ENCODE data around the gene MPP7.

The MPP7 gene

GRCh38 chr10:28273343-28273742 lies 29.5 kb downstream of the MPP7 start:
- no peak for DNase-seq

GRCh38 chr10:28269842-28270456 lies 32.9 kb downstream of the MPP7 start:
- DNase-seq = no peak

GRCh38 chr10:28266449-28267224 lies 36.2 kb downstream of the MPP7 start:
- DNase-seq = no peak

GRCh38 chr10:28263136-28263857 lies 39.6 kb downstream of the MPP7 start:
- no peak for DNase-seq

GRCh38 chr10:28256776-28257175 lies 46.1 kb downstream of the MPP7 start:
- no peak for DNase-seq

GRCh38 chr10:28254290-28254985 lies 48.4 kb downstream of the MPP7 start:
- no peak for DNase-seq

GRCh38 chr10:28253169-28253785 lies 49.6 kb downstream of the MPP7 start:
- no peak for DNase-seq
